Gastroesophageal sphincter (tissue), 3 donors: Measurements from ENCODE around the gene AFDN.

Experiments
- CTCF ChIP-seq, 4 experiments: fragments of 200-600 bp in 2 of 4; fragments of 450-650 bp in 2 of 4; sonication (generic) in 1 of 4; IDR thresholded peaks; one replicate each; pipeline ENCODE4 v1.5.1; 2017 to 2019; ENCODE audit warnings: antibody characterized with exemption in 4 of 4, mild to moderate bottlenecking in 2 of 4, moderate library complexity in 2 of 4
- EP300 ChIP-seq: sonication (generic); formaldehyde crosslinking; IDR thresholded peaks from one replicate; pipeline ENCODE4 v1.6.1; 2017; ENCODE audit warnings: antibody characterized with exemption, mild to moderate bottlenecking
- POLR2A ChIP-seq, 2 donors: fragments of 450-650 bp; IDR thresholded peaks; one replicate each; pipeline ENCODE4 v1.6.1; 2017; ENCODE audit warnings: antibody characterized with exemption in 2 of 2, mild to moderate bottlenecking in 2 of 2, moderate library complexity in 1 of 2
- POLR2AphosphoS5 ChIP-seq: sonication (generic); formaldehyde crosslinking; IDR thresholded peaks from one replicate; pipeline ENCODE4 v1.6.1; 2017; ENCODE audit warnings: antibody characterized with exemption

- TF ChIP-seq POLR2AphosphoS5, result no peak
- no peak for TF ChIP-seq POLR2A (IDR thresholded peaks at IDR 0.05)
- TF ChIP-seq CTCF (IDR thresholded peaks at IDR 0.05), result no peak
- no peak for TF ChIP-seq EP300
Measured at GRCh38 chr6:167980911-167981580, 154.3 kb downstream of the AFDN start.
